Skeletal muscle satellite cell (primary cell): ENCODE data around the gene ENO2. TPM values are rescaled to one million over a fixed set of nuclear protein-coding genes. Genes with fewer than 3 reads are reported as not detected.

Experiments
- H3K27me3 ChIP-seq: 2 replicates; pipeline ENCODE4 v1.7.0; 2013; ENCODE audit warnings: low read length; ENCODE audit not compliant: control insufficient read depth, insufficient read depth
- H3K36me3 ChIP-seq: 2 replicates; pipeline ENCODE4 v1.7.0; 2013; ENCODE audit warnings: mild to moderate bottlenecking, control low read depth, low read length; ENCODE audit not compliant: insufficient read depth
- H3K4me1 ChIP-seq: 2 replicates; pipeline ENCODE4 v1.7.0; 2013; ENCODE audit warnings: low read length; ENCODE audit not compliant: control insufficient read depth, insufficient read depth
- H3K4me2 ChIP-seq: 2 replicates; pipeline ENCODE4 v1.7.0; 2013; ENCODE audit warnings: mild to moderate bottlenecking, low read length
- H3K4me3 ChIP-seq: 2 replicates; pipeline ENCODE4 v1.7.0; 2013; ENCODE audit warnings: low read length
- H3K9ac ChIP-seq: 2 replicates; pipeline ENCODE4 v1.7.0; 2013; ENCODE audit warnings: mild to moderate bottlenecking, low read depth, low read length, moderate library complexity
- H3K9me3 ChIP-seq: replicated peaks from 2 replicates; pipeline ENCODE4 v1.7.0; 2013; ENCODE audit warnings: mild to moderate bottlenecking, control low read depth, low read length
- small RNA-seq: library from RNA; depleted of rRNA; stranded (forward); fragments of <200 nt; gene quantifications from one replicate; pipeline ENCODE3, GENCODE V24; 2012

Gene ENO2

DNA sequence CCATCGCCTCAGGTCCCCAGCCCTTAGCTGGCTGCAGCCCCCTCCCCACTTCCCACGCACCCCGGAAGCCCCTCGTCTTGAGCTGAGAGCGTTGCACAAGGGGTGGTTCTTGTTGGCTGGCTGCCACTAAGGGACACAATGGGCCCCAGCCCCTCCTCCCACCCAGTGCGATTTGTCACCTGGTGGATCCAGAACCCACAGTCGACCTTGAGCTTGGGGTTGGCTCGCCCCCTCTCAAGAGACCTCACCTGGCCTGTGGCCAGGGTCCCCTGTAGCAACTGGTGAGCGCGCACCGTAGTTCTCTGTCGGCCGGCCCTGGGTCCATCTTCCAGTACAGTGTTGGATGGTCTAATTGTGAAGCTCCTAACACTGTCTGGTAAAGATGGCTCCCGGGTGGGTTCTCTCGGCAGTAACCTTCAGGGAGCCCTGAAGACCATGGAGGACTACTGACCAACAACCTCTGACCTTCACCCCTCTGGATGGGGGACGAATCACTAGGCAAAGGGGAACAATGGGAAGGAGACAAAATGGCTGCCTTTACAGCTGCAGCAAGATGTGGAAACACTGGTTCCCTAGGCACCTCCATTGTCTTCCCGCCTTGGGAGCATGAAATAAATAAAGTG is 49.5 kb downstream of the ENO2 start:
- H3K4me1 ChIP-seq = peaks cover 26% of the 10 kb centered on the region
- H3K27me3 ChIP-seq = no peaks in the 10 kb centered on the region
- no peak overlapping the region for H3K9ac ChIP-seq
- H3K4me2 ChIP-seq = no peak overlapping the region
- peaks cover 46% of the 10 kb centered on the region for H3K36me3 ChIP-seq
- no peak overlapping the region for H3K4me3 ChIP-seq
- no peaks in the 10 kb centered on the region for H3K9me3 ChIP-seq

DNA sequence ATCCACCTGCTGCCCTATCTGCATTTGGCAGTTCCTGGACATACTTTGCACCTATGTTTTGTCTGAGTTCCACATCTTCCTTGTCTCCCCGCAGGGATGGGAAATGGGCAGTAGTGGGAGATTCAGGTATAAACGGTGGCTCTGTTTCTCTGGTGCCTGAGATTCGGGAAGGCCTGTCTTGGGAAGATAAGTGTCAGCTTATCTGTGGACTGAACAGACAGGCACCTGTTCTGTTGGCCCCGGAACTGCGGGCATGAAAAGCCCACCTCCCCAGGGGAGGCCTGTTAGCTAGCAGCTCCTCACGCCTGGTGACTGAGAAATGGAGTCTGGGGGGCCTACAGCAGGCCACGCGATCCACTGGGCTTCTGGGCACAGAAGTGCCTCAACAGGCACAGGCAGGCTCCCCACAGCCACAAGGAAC is 50.2 kb downstream of the ENO2 start:
- H3K27me3 ChIP-seq = no peaks in the 10 kb centered on the region
- peak overlapping the region; percentile 46 for H3K9ac ChIP-seq
- peaks cover 32% of the 10 kb centered on the region for H3K4me1 ChIP-seq
- no peak overlapping the region for H3K4me2 ChIP-seq
- peaks cover 50% of the 10 kb centered on the region for H3K36me3 ChIP-seq
- H3K4me3 ChIP-seq = no peak overlapping the region
- no peaks in the 10 kb centered on the region for H3K9me3 ChIP-seq

DNA sequence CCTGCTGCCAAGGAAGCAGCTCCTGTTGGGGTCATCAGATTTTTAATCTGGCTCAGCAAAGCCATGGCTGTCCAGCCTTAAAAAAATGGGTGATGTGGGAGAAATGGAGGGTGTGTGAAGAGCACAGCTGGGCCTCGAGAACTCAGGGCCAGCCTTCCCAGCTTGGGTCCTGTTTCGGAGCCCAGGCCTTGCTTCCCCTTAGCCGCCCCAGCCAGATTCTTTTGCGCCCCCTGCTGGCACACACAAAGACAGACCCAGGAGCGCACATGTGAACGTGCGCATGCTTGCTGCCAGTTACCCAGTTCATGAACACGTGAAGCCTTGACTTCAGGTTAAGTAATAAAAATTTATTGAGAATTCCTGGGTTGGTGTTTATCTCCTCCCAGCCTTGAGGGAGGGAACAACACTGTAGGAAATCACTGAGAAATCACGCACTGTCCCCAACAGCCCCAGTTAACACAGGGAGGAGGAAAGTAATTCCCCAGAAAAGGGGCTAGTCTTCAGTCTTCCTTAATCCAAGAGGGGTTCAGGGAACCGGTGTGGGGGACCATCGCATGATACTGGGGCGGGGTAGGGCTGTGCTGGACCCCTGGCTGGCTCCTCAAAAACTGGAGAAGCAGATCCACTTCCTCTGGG is 50.8 kb downstream of the ENO2 start:
- H3K27me3 ChIP-seq = no peaks in the 10 kb centered on the region
- peak overlapping the region; percentile 46 for H3K9ac ChIP-seq
- no peak overlapping the region for H3K4me2 ChIP-seq
- H3K36me3 ChIP-seq = peaks cover 50% of the 10 kb centered on the region
- H3K9me3 ChIP-seq = no peaks in the 10 kb centered on the region
- peaks cover 32% of the 10 kb centered on the region for H3K4me1 ChIP-seq
- H3K4me3 ChIP-seq = no peak overlapping the region

DNA sequence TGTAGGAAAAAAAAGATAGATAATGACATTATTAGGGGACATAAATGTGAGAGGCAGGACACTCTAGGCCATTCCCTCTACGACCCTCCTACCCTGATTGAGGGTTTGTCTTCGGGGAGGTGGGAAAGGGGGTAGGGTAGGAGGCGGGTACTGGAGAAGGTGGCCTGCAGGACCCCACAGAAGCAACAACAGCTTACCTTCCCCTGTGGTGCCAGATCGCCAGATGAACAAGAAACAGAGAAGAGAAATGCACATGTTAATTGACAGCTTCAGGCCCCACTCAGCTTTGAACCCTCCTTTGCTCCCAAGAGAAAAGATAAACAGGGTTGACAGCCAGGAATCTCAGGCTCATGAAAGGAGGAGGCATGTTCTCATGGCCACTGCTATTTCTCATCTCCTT is 51.3 kb downstream of the ENO2 start:
- Histone ChIP-seq H3K9ac (no peak overlapping the region), H3K27me3 (no peaks in the 10 kb centered on the region), H3K4me1 (peaks cover 29% of the 10 kb centered on the region), H3K36me3 (peaks cover 50% of the 10 kb centered on the region), H3K4me2 (no peak overlapping the region), H3K4me3 (no peak overlapping the region), H3K9me3 (no peaks in the 10 kb centered on the region)

DNA sequence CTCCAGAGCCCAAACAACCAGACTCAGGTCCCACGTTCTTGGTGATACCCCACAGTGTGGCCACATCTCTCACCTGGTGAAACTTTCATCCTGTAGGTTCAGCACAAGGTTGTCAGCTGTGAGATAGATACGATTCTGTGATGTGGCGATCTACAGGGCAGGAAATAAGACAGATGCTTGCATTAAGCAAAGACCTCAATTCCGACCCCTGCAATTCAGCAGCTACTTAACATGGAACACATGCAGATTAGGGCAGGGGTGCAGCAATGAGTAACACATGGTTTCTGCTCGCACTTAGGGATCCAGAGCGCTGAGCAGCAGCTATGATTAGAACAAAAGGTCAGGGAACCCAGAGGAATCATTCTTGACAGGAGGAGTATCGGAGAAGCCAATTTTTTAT is 52.0 kb downstream of the ENO2 start:
- Histone ChIP-seq H3K4me1 (peaks cover 22% of the 10 kb centered on the region), H3K36me3 (peaks cover 50% of the 10 kb centered on the region), H3K4me2 (no peak overlapping the region), H3K9me3 (no peaks in the 10 kb centered on the region), H3K9ac (no peak overlapping the region), H3K27me3 (no peaks in the 10 kb centered on the region), H3K4me3 (no peak overlapping the region)

DNA sequence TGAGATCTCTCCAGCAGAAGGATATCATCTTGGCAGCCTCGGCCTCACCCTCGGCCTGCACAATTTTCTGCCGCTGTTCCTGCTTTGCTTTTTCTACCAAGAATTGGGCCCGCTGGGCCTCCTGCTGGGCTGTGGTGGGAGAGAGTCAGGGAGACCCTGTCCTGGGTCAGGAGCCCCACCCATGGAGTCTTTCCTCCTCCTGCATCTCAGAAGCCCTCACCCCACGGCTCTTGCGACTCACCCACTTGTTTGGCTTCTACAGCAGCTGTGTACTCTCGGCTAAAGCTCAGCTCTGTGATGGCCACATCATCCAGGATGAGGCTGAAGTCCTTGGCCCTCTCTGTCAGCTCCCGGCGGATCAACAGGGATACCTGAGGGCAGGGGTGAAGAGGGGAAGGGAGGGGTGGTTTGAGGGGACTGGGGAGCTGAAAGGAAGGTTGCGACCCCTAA is 53.3 kb downstream of the ENO2 start:
- H3K4me3 ChIP-seq = no peak overlapping the region
- no peak overlapping the region for H3K4me2 ChIP-seq
- no peaks in the 10 kb centered on the region for H3K27me3 ChIP-seq
- H3K4me1 ChIP-seq = peaks cover 15% of the 10 kb centered on the region
- no peaks in the 10 kb centered on the region for H3K9me3 ChIP-seq
- H3K36me3 ChIP-seq = peaks cover 55% of the 10 kb centered on the region
- H3K9ac ChIP-seq = peak overlapping the region; percentile 97

DNA sequence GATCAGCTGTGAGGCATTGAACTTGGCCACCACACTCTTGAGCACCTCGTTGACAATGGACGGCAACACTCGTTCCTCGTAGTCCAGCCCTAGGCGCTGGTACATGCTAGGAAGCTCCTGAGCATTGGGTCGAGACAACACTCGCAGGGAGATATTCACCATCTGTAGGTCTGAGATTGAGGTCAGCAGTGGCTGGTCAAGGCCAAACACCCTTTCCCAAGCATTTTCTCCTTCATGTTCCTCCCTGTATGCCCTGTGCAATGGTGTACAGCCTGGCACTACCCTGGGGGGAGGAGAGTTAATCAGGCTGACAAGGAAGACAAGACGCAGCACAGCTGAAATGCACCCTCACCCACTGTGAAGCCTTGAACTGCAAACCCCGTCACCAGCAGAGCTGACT is 54.0 kb downstream of the ENO2 start:
- Histone ChIP-seq H3K9me3 (no peaks in the 10 kb centered on the region), H3K9ac (peak overlapping the region; percentile 97), H3K27me3 (no peaks in the 10 kb centered on the region), H3K36me3 (peaks cover 55% of the 10 kb centered on the region), H3K4me2 (peak overlapping the region; percentile 96), H3K4me1 (peaks cover 15% of the 10 kb centered on the region), H3K4me3 (peak overlapping the region; percentile 10)

DNA sequence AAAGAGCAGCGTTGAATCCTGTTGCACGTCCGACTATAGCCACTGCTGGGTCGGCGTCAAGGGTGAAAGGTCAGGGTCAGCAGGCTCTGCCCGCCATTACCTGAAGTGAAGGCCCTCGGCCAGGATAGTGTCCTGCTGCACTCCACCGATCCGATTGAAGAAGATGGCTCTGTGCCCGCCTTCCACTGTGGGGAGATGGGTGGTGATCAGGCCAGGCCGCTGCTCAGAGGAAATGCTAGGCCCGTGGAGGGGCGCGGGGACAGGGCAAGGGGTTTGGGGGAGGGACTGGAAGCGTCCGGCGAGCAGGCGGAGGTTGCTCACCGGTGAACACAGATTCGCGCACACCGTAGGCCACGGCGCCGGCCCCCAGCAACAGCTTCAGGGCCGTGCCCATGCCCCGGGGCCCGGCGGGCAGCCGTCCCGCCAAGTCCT is 55.7 kb downstream of the ENO2 start:
- Histone ChIP-seq H3K36me3 (peaks cover 57% of the 10 kb centered on the region), H3K4me2 (peak overlapping the region; percentile 96), H3K27me3 (no peaks in the 10 kb centered on the region), H3K4me3 (peak overlapping the region; percentile 91), H3K9me3 (no peaks in the 10 kb centered on the region), H3K4me1 (peaks cover 15% of the 10 kb centered on the region), H3K9ac (peak overlapping the region; percentile 97)

Small RNA genes within 50 kb of the gene (small RNA-seq; reads per million reads assigned to genes)
- gene MIR141 = 4.3 reads per million, percentile 83 among the genes with 10 or more reads in this experiment
- gene MIR200C = 7.3 reads per million, percentile 89 among the genes with 10 or more reads in this experiment
- not detected for gene RNU7-1
- 5.5 reads per million, percentile 86 among the genes with 10 or more reads in this experiment for gene SCARNA12
